Liver (tissue), 9 donors: ENCODE measurements around the gene KCNIP1. TPM values are rescaled to one million over a fixed set of nuclear protein-coding genes. Genes with fewer than 3 reads are reported as not detected.

Source experiments
- DNase-seq: peaks from one replicate; pipeline ENCODE4 v3.0.0-alpha.2; 2017; ENCODE audit warnings: low spot score
- H3K27ac ChIP-seq, 2 donors: one replicate each; pipeline ENCODE4 v1.7.0; 2013; ENCODE audit warnings: inconsistent platforms in 2 of 2, low read length in 2 of 2, control low read depth in 1 of 2, low read depth in 1 of 2, mild to moderate bottlenecking in 1 of 2
- H3K27me3 ChIP-seq, 4 donors: one replicate each; pipeline versions ENCODE4 v1.6.1 to v1.7.0; 2013; ENCODE audit warnings: low read length in 3 of 4, inconsistent platforms in 1 of 4, mild to moderate bottlenecking in 1 of 4, moderate library complexity in 1 of 4; ENCODE audit not compliant: control insufficient read depth in 4 of 4, insufficient read depth in 4 of 4
- H3K36me3 ChIP-seq, 4 donors: one replicate each; pipeline versions ENCODE4 v1.6.1 to v1.7.0; 2013; ENCODE audit warnings: low read length in 3 of 4, mild to moderate bottlenecking in 3 of 4, low read depth in 1 of 4, moderate library complexity in 1 of 4; ENCODE audit not compliant: control insufficient read depth in 4 of 4, insufficient read depth in 3 of 4
- H3K4me1 ChIP-seq, 4 donors: one replicate each; pipeline versions ENCODE4 v1.6.1 to v1.7.0; 2013; ENCODE audit warnings: low read length in 3 of 4, mild to moderate bottlenecking in 3 of 4, moderate library complexity in 1 of 4; ENCODE audit not compliant: control insufficient read depth in 4 of 4, insufficient read depth in 4 of 4
- H3K4me3 ChIP-seq, 3 donors: one replicate each; pipeline versions ENCODE4 v1.6.1 to v1.7.0; 2013; ENCODE audit warnings: low read length in 3 of 3, control low read depth in 1 of 3, low read depth in 1 of 3, mild to moderate bottlenecking in 1 of 3
- H3K9ac ChIP-seq, 2 donors: one replicate each; pipeline ENCODE4 v1.7.0; 2013; ENCODE audit warnings: low read length in 2 of 2, mild to moderate bottlenecking in 2 of 2, moderate library complexity in 2 of 2, control low read depth in 1 of 2, low read depth in 1 of 2
- H3K9me3 ChIP-seq, 4 donors: one replicate each; pipeline versions ENCODE4 v1.6.1 to v1.7.0; 2013; ENCODE audit warnings: low read length in 3 of 4; ENCODE audit not compliant: control insufficient read depth in 4 of 4
- EGR1 ChIP-seq, 2 donors: IDR thresholded peaks; 2 replicates each; pipeline ENCODE4 v1.6.1; 2016 to 2018; ENCODE audit warnings: antibody characterized with exemption in 2 of 2, low read depth in 2 of 2
- FOXA2 ChIP-seq: IDR thresholded peaks from 2 replicates; pipeline ENCODE4 v1.6.1; 2016; ENCODE audit warnings: antibody characterized with exemption
- HNF4A ChIP-seq, 2 donors: conservative IDR thresholded peaks; 2 replicates each; pipeline ENCODE4 v1.6.1; 2016; ENCODE audit warnings: antibody characterized with exemption in 2 of 2, mild to moderate bottlenecking in 2 of 2
- HNF4G ChIP-seq: IDR thresholded peaks from 2 replicates; pipeline ENCODE4 v1.6.1; 2016; ENCODE audit warnings: antibody characterized with exemption
- NR2F2 ChIP-seq: IDR thresholded peaks from 2 replicates; pipeline ENCODE4 v1.6.1; 2016; ENCODE audit warnings: antibody characterized with exemption
- RAD21 ChIP-seq, 2 donors: IDR thresholded peaks; 2 replicates each; pipeline ENCODE4 v1.6.1; 2016; ENCODE audit warnings: antibody characterized with exemption in 2 of 2, mild to moderate bottlenecking in 2 of 2
- RXRA ChIP-seq, 2 donors: IDR thresholded peaks; 2 replicates each; pipeline ENCODE4 v1.6.1; 2017 to 2018; ENCODE audit warnings: antibody characterized with exemption in 2 of 2, mild to moderate bottlenecking in 1 of 2
- TAF1 ChIP-seq: conservative IDR thresholded peaks from 2 replicates; pipeline ENCODE4 v1.6.1; 2016; ENCODE audit warnings: antibody characterized with exemption, mild to moderate bottlenecking
- YY1 ChIP-seq: IDR thresholded peaks from 2 replicates; pipeline ENCODE4 v1.6.1; 2016; ENCODE audit warnings: antibody characterized with exemption, mild to moderate bottlenecking
- WGBS: extraction: QIAGEN DNeasy Blood & Tissue Kit; methylation state at CpG from one replicate; pipeline ENCODE4 v1.1.7; 2013; 5-methylcytosine and 5-hydroxymethylcytosine counted together
- polyA plus RNA-seq, 2 donors: library from polyadenylated mRNA; stranded (reverse) in 1 of 2; unstranded in 1 of 2; fragments of 200-250 nt in 1 of 2; fragments of >200 nt in 1 of 2; fragmentation: Nextera tagmentation in 1 of 2; extraction: Ambion mirVana in 1 of 2; gene quantifications; one replicate each; pipeline versions ENCODE4 v1.2.1 to v1.2.3, GENCODE V29; 2013 to 2015
- total RNA-seq, 2 donors: library from RNA; depleted of rRNA; stranded (reverse); fragments of >200 nt; gene quantifications; one replicate each; pipeline ENCODE4 v1.2.3, GENCODE V29; 2014
- TF ChIP-seq, protein P1 (sequence below): fragments of 150-350 bp; IDR thresholded peaks from 2 replicates; pipeline ENCODE4 v1.5.1; 2017; ENCODE audit warnings: improper control_type of control experiment, low read depth, low read length; ENCODE audit not compliant: missing input control
- TF ChIP-seq, protein P2 (sequence below): IDR thresholded peaks from 2 replicates; pipeline ENCODE4 v1.6.1; 2016; ENCODE audit warnings: antibody characterized with exemption
- TF ChIP-seq, protein P3 (sequence below): IDR thresholded peaks from 2 replicates; pipeline ENCODE4 v1.6.1; 2016; ENCODE audit warnings: antibody characterized with exemption, mild to moderate bottlenecking
- donor health status: healthy.
- donor health status: healthy.
- donor health status: healthy.
- donor health status: healthy.
- donor health status: healthy.

KCNIP1 gene
- total and polyA plus RNA-seq, 4 donors: 0.08 to 0.23 TPM; not detected in 2

DNA sequence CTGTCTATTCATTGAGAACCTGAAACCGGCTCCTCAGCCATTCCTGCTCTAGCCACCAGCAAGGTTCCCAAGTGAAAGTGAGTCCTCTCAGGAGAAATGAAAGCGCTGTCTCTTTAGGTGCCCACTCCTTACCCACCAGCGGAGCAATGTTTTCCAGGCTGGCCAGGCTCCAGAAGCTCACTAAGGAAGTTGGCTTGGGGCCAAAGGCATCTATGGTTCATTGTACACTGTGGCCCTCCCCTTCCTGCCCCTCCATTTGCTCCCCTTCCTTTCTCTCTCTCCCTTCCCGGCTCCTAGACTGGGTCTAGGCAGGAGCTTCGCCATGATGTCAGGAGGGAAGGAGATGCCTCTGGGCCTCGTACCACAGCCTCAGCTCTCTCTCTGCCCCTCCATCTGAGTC is 278.6 kb downstream of the KCNIP1 start:
- no peak overlapping the region for H3K4me3 ChIP-seq
- H3K9ac ChIP-seq: no peak overlapping the region
- no peaks in the 10 kb centered on the region for H3K27me3 ChIP-seq
- no peaks in the 10 kb centered on the region for H3K9me3 ChIP-seq
- DNase-seq: no peak
- WGBS: 78% methylated on average over 6 of the region's 6 CpGs
- TF ChIP-seq TAF1 (no peak), FOXA2 (no peak), YY1 (no peak)
- TF ChIP-seq, protein P1, sequence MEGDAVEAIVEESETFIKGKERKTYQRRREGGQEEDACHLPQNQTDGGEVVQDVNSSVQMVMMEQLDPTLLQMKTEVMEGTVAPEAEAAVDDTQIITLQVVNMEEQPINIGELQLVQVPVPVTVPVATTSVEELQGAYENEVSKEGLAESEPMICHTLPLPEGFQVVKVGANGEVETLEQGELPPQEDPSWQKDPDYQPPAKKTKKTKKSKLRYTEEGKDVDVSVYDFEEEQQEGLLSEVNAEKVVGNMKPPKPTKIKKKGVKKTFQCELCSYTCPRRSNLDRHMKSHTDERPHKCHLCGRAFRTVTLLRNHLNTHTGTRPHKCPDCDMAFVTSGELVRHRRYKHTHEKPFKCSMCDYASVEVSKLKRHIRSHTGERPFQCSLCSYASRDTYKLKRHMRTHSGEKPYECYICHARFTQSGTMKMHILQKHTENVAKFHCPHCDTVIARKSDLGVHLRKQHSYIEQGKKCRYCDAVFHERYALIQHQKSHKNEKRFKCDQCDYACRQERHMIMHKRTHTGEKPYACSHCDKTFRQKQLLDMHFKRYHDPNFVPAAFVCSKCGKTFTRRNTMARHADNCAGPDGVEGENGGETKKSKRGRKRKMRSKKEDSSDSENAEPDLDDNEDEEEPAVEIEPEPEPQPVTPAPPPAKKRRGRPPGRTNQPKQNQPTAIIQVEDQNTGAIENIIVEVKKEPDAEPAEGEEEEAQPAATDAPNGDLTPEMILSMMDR: no peak
- TF ChIP-seq, protein P2, sequence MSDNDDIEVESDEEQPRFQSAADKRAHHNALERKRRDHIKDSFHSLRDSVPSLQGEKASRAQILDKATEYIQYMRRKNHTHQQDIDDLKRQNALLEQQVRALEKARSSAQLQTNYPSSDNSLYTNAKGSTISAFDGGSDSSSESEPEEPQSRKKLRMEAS: no peak
- TF ChIP-seq, protein P3, sequence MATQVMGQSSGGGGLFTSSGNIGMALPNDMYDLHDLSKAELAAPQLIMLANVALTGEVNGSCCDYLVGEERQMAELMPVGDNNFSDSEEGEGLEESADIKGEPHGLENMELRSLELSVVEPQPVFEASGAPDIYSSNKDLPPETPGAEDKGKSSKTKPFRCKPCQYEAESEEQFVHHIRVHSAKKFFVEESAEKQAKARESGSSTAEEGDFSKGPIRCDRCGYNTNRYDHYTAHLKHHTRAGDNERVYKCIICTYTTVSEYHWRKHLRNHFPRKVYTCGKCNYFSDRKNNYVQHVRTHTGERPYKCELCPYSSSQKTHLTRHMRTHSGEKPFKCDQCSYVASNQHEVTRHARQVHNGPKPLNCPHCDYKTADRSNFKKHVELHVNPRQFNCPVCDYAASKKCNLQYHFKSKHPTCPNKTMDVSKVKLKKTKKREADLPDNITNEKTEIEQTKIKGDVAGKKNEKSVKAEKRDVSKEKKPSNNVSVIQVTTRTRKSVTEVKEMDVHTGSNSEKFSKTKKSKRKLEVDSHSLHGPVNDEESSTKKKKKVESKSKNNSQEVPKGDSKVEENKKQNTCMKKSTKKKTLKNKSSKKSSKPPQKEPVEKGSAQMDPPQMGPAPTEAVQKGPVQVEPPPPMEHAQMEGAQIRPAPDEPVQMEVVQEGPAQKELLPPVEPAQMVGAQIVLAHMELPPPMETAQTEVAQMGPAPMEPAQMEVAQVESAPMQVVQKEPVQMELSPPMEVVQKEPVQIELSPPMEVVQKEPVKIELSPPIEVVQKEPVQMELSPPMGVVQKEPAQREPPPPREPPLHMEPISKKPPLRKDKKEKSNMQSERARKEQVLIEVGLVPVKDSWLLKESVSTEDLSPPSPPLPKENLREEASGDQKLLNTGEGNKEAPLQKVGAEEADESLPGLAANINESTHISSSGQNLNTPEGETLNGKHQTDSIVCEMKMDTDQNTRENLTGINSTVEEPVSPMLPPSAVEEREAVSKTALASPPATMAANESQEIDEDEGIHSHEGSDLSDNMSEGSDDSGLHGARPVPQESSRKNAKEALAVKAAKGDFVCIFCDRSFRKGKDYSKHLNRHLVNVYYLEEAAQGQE: no peak
- no peaks in the 10 kb centered on the region for H3K4me1 ChIP-seq
- H3K27ac ChIP-seq: no peak overlapping the region
- no peaks in the 10 kb centered on the region for H3K36me3 ChIP-seq

DNA sequence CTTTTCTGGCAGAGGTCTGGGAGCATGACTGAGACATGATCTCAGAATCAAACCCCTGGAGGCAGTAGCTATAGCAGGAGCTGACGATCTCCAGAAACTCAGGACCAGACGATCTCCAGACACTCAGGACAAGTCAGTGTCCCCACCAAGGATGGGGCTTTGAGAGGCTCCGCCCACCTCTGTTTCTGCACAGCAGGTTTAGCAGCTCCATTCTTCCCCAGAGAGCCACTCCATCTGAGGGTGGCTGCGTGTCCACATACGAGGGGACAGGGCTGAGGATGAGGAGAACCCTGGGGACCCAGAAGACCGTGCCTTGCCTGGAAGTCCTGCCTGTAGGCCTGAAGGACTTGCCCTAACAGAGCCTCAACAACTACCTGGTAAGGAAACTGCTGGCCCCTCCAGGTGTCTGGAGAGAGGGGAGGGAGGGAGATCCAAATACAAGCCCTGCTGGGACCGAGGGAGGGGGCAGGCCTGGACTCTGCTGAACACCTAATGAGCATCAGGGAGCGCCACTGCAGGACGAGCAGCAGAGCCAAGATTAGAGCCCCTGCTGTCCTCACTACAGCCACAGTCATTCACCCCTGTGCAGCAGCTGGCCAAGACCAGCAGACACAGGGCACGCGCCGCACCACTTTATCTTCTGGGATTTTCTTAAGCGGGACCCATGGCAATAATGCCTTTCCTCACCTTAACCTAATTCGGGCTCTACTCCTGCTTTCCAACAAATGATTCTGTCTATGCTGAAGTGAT is 279.9 kb downstream of the KCNIP1 start, which contains the start of gene GABRP:
Gene GABRP (plus strand): TSS at position 228 of the 750 bp plus-strand sequence. CDS start 4,891 bp downstream, outside the sequence.
- no peak for DNase-seq
- H3K36me3 ChIP-seq: no peaks in the 10 kb centered on the region
- no peaks in the 10 kb centered on the region for H3K9me3 ChIP-seq
- no peaks in the 10 kb centered on the region for H3K4me1 ChIP-seq
- no peak for TF ChIP-seq TAF1
- TF ChIP-seq EGR1 (IDR thresholded peaks at IDR 0.05; ENCODE audit: low read depth in 2 of 2): no peak
- no peak for TF ChIP-seq NR2F2
- TF ChIP-seq RXRA (IDR thresholded peaks at IDR 0.05): no peak
- TF ChIP-seq, protein P1: no peak
- no peak for TF ChIP-seq HNF4A (conservative IDR thresholded peaks at IDR 0.05)
- TF ChIP-seq HNF4G: no peak
- TF ChIP-seq RAD21 (IDR thresholded peaks at IDR 0.05): no peak
- 85% methylated on average over 14 of the region's 14 CpGs for WGBS
- H3K27me3 ChIP-seq: no peaks in the 10 kb centered on the region
- peak within 1 kb of the TSS in 1 of 2 donors; percentile 6 for H3K9ac ChIP-seq
- H3K27ac ChIP-seq: no peak within 1 kb of the TSS
- H3K4me3 ChIP-seq: no peak within 1 kb of the TSS
